Measurements from ENCODE around the gene PPP4R4. TPM values are rescaled to one million over a fixed set of nuclear protein-coding genes. Genes with fewer than 3 reads are reported as not detected.

PPP4R4 gene
- total RNA-seq, 1 experiment from 2014 or later = 1.1 TPM

DNA sequence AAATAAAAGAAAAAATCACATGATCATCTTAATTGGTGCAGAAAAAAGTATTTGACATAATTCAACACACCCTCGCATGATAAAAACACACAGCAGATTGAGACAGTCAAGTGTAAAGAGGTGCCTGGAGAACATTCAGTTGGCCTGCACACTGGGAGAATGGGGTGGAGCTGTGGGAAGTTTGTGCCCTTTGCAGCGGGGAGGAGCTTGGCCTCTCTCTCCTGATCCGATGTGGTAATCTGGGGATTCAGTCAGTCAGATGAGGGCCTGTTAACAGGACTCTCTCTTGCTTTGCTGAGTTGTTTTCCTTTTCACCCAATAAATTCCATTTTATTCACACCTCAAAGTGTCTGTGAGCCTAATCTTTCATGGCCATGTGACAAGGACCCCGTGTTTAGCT lies 143.1 kb downstream of the PPP4R4 start:
- no peaks in the 10 kb centered on the region for H3K4me1 ChIP-seq (ENCODE audit: control insufficient read depth, insufficient read depth, low read length)
- CTCF ChIA-PET = no interaction called here
- no TSS peak for BruUV-seq (replicated peaks)

DNA sequence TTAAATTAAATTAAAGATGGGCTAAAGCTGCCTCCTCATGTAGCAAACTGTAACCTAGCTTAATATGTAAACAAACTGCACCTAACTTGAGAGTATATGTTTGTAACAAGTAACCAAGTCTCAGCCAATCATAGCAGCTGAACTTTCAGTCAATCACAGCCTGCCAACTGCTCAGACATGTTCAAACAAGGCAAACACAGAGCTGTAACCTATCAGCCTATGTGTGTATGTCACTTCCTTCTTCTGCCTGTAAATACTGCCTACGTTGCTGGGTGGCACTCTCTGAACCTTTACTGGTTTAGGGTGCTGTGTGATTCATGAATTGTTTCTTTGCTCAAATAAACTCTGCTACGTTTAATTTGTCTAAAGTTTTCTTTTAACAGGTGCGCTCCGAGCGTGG lies 146.1 kb downstream of the PPP4R4 start:
- Histone ChIP-seq H3K4me1 (ENCODE audit: control insufficient read depth, insufficient read depth, low read length) (no peaks in the 10 kb centered on the region), H3K4me3 (ENCODE audit: low read depth in 2 of 2, low read length in 2 of 2) (no peak overlapping the region), H3K9me3 (ENCODE audit: control insufficient read depth, insufficient read depth, low read depth, low read length) (no peaks in the 10 kb centered on the region), H3K27me3 (ENCODE audit: control insufficient read depth, insufficient read depth, low read length) (no peaks in the 10 kb centered on the region), H3K36me3 (ENCODE audit: control insufficient read depth, insufficient read depth, low read length) (no peaks in the 10 kb centered on the region), H3K27ac (ENCODE audit: low read length) (no peak overlapping the region)
- BruUV-seq (replicated peaks) = no TSS peak
- ChIA-PET CTCF (no interaction called here), POLR2A (no interaction called here)
- TF ChIP-seq SIN3A (IDR thresholded peaks at IDR 0.05; ENCODE audit: borderline replicate concordance, insufficient read depth, low read depth, low read length) (no peak), POLR2AphosphoS5 (IDR thresholded peaks at IDR 0.05; ENCODE audit: low read depth, low read length) (no peak)
- in situ Hi-C loops (cut with HindIII; ENCODE audit: low pct_unique_long_range_greater_than_20kb, low sequenced_read_pairs) = no loop called here
- intact Hi-C loops (cut with micrococcal nuclease; ENCODE audit: unreplicated experiment) = no loop called here
- ATAC-seq = no peak
- no peak for DNase-seq (ENCODE audit: low read depth, low spot score)

More for the DNA sequence above, 143.1 kb downstream of the PPP4R4 start:
- ATAC-seq = no peak
- TF ChIP-seq, protein P1, sequence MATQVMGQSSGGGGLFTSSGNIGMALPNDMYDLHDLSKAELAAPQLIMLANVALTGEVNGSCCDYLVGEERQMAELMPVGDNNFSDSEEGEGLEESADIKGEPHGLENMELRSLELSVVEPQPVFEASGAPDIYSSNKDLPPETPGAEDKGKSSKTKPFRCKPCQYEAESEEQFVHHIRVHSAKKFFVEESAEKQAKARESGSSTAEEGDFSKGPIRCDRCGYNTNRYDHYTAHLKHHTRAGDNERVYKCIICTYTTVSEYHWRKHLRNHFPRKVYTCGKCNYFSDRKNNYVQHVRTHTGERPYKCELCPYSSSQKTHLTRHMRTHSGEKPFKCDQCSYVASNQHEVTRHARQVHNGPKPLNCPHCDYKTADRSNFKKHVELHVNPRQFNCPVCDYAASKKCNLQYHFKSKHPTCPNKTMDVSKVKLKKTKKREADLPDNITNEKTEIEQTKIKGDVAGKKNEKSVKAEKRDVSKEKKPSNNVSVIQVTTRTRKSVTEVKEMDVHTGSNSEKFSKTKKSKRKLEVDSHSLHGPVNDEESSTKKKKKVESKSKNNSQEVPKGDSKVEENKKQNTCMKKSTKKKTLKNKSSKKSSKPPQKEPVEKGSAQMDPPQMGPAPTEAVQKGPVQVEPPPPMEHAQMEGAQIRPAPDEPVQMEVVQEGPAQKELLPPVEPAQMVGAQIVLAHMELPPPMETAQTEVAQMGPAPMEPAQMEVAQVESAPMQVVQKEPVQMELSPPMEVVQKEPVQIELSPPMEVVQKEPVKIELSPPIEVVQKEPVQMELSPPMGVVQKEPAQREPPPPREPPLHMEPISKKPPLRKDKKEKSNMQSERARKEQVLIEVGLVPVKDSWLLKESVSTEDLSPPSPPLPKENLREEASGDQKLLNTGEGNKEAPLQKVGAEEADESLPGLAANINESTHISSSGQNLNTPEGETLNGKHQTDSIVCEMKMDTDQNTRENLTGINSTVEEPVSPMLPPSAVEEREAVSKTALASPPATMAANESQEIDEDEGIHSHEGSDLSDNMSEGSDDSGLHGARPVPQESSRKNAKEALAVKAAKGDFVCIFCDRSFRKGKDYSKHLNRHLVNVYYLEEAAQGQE (IDR thresholded peaks at IDR 0.05; ENCODE audit: insufficient read depth in 1 of 2, low read depth in 2 of 2, low read length in 1 of 2) = no peak
- TF ChIP-seq, protein P2, sequence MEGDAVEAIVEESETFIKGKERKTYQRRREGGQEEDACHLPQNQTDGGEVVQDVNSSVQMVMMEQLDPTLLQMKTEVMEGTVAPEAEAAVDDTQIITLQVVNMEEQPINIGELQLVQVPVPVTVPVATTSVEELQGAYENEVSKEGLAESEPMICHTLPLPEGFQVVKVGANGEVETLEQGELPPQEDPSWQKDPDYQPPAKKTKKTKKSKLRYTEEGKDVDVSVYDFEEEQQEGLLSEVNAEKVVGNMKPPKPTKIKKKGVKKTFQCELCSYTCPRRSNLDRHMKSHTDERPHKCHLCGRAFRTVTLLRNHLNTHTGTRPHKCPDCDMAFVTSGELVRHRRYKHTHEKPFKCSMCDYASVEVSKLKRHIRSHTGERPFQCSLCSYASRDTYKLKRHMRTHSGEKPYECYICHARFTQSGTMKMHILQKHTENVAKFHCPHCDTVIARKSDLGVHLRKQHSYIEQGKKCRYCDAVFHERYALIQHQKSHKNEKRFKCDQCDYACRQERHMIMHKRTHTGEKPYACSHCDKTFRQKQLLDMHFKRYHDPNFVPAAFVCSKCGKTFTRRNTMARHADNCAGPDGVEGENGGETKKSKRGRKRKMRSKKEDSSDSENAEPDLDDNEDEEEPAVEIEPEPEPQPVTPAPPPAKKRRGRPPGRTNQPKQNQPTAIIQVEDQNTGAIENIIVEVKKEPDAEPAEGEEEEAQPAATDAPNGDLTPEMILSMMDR (IDR thresholded peaks at IDR 0.05) = no peak
- TF ChIP-seq POLR2AphosphoS5 (IDR thresholded peaks at IDR 0.05; ENCODE audit: low read depth, low read length) (no peak), TCF7L2 (IDR thresholded peaks at IDR 0.05; ENCODE audit: low read depth, low read length) (no peak), SIN3A (IDR thresholded peaks at IDR 0.05; ENCODE audit: borderline replicate concordance, insufficient read depth, low read depth, low read length) (no peak)
- intact Hi-C loops (cut with micrococcal nuclease; ENCODE audit: unreplicated experiment) = no loop called here
- POLR2A ChIA-PET = no interaction called here
- H3K27ac ChIP-seq (ENCODE audit: low read length) = no peak overlapping the region
- no peak for DNase-seq (ENCODE audit: low read depth, low spot score)
- no peaks in the 10 kb centered on the region for H3K9me3 ChIP-seq (ENCODE audit: control insufficient read depth, insufficient read depth, low read depth, low read length)
- in situ Hi-C loops (cut with HindIII; ENCODE audit: low pct_unique_long_range_greater_than_20kb, low sequenced_read_pairs) = no loop called here
- no peak overlapping the region for H3K4me3 ChIP-seq (ENCODE audit: low read depth in 2 of 2, low read length in 2 of 2)
- no peaks in the 10 kb centered on the region for H3K27me3 ChIP-seq (ENCODE audit: control insufficient read depth, insufficient read depth, low read length)
- H3K36me3 ChIP-seq (ENCODE audit: control insufficient read depth, insufficient read depth, low read length) = no peaks in the 10 kb centered on the region

DNA sequence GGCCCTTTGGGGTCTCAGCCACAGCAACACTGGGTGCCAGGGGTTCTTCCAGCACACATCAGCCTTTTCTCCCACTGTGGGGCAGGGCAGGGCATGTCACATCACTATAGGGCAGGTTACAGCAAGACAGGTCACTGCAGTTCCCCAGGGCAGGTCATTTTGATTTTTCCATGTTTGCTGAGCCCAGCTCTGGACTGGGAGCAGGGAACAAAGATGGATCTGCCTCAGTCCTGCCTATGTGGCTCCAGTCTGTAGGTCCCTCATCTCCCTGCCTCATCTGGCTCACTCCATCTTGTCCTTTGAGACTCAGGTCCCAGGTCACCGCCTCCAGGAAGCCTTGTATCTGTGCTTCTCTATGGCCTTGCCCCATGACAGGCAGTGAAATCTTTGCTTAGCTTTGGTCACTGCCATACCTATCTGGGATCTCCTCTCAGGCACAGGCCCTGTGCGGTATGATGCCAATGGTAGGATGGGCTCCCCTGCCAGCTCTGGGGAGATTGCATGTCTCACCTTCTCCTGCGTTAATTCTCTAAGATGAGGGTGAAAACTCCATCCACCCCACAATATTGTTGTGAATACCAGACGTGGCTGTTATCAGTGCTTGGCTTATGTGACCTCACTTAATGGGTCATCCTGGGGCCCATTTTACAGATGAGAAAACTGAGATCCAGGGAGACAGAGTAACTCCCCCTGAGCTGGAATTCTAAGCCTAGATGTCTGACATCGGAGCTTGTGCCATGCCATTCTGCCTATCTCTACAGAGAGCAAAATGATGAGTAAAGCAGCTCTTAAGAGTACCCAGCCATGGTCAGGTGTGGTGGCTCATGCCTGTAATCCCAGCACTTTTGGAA lies 147.5 kb downstream of the PPP4R4 start:
- no peaks in the 10 kb centered on the region for H3K9me3 ChIP-seq (ENCODE audit: control insufficient read depth, insufficient read depth, low read depth, low read length)
- H3K4me3 ChIP-seq (ENCODE audit: low read depth in 2 of 2, low read length in 2 of 2) = no peak overlapping the region
- CTCF ChIA-PET = no interaction called here
- ATAC-seq = no peak
- TF ChIP-seq, protein P1 (IDR thresholded peaks at IDR 0.05; ENCODE audit: insufficient read depth in 1 of 2, low read depth in 2 of 2, low read length in 1 of 2) = no peak
- no peak for TF ChIP-seq TCF7L2 (IDR thresholded peaks at IDR 0.05; ENCODE audit: low read depth, low read length)
- in situ Hi-C loops (cut with HindIII; ENCODE audit: low pct_unique_long_range_greater_than_20kb, low sequenced_read_pairs) = no loop called here
- no peaks in the 10 kb centered on the region for H3K36me3 ChIP-seq (ENCODE audit: control insufficient read depth, insufficient read depth, low read length)
- H3K4me1 ChIP-seq (ENCODE audit: control insufficient read depth, insufficient read depth, low read length) = no peaks in the 10 kb centered on the region
- no peak for DNase-seq (ENCODE audit: low read depth, low spot score)
- H3K27me3 ChIP-seq (ENCODE audit: control insufficient read depth, insufficient read depth, low read length) = no peaks in the 10 kb centered on the region
- intact Hi-C loops (cut with micrococcal nuclease; ENCODE audit: unreplicated experiment) = no loop called here
- H3K27ac ChIP-seq (ENCODE audit: low read length) = no peak overlapping the region
- BruUV-seq (replicated peaks) = no TSS peak
- POLR2A ChIA-PET = no interaction called here
